Endometrial microvascular endothelial cells (primary cell): Measurements from ENCODE around the gene DMKN. TPM values are rescaled to one million over a fixed set of nuclear protein-coding genes. Genes with fewer than 3 reads are reported as not detected.

Experiments used
- in situ Hi-C: cut with HindIII; loops from 2 replicates; pipeline ENCODE4 v1.10.0; 2017; ENCODE audit warnings: low sequenced_read_pairs, low pct_unique_long_range_greater_than_20kb; ENCODE audit errors: inconsistent ontology term
- total RNA-seq: library from RNA; depleted of rRNA; stranded (reverse); fragments of >200 nt; gene quantifications from one replicate; pipeline ENCODE4 v1.2.3, GENCODE V29; 2015; ENCODE audit errors: inconsistent ontology term

The DMKN gene
- total RNA-seq, 1 donor from 2014 or later = not detected

DNA sequence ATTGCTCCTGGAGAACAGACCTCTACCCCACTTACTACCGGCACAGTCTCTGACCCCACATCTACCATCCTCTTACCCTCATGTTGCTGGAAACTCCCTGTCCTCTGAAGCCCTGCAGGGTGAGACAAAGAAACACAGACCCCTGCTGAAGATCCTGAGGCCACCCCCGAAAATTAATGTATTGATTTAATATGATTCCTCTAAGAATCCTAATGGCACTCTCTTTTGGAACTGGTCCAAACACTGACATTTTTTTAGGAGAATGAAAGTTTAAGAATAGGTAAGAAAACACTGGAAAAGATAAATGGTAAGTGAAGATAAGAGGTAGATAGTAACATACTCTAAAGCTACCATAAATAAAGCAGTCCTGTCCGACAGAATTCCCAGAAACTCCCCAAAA, 5.3 kb downstream of the DMKN start:
- in situ Hi-C loops = no loop called here

DNA sequence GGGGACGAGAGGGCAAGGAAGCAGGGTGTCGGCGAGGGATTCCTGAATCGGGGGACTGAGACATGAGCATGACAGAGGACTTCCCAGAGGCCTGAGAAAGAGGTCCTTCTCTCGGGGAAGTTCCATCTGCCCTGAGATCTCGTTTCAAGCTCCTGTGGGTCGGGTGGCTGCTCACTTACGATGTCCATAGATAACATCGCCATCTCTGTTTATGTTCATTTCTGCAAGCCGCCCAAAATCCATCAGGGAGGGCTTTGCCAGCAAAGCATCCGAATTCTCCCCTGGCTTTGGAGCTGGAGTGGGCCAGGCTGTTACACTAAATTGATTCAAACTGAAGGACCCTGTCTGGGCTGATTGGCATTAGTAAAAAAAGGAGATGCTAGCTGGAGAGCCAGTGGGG, 5.9 kb downstream of the DMKN start:
- in situ Hi-C loops = no loop called here

DNA sequence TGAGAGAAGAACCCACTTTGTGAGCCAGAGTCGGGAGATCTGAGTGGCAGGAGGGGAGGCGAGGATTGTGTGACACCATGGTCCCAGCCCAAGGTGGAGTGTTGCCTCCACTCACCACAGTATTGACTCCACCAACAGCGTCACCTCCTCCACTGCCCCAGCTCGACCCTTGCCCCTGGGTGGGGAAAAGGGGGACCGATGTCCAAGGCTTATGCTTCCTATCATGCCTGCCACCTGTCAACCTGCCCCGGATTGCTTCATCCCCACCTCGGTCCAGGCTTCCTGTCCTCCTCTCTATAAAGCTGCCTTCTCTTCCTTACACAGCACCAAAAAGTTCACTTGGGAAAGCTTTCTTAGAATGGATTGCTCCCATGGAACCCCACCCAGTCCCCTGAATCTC, 7.4 kb downstream of the DMKN start:
- in situ Hi-C loops = no loop called here

- in situ Hi-C loops = no loop called here
These were observed 10.7 kb downstream of the DMKN start for GRCh38 chr19:35502751-35503150.

DNA sequence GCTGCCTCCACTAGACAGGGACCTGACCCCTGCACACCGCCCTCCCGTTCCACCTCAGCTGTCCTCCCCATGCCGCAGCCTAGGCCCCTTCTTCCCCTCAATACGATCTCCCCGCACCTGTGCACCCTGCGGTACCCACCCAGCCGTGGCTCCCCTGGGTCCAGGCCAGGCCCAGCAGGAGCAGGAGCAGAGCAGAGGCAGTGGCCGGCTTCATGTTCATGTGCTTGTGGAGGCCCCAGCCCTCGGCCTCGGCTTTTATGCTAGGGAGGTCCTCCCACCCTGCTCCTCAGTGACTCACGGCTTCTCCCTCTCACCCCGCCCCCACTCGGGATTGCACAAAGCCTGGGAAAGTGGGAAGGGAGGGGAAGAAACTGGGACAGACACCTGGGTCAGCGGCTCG, 11.8 kb downstream of the DMKN start:
- in situ Hi-C loops = no loop called here

GRCh38 chr19:35500611-35501010, 12.8 kb downstream of the DMKN start:
- in situ Hi-C loops = no loop called here

GRCh38 chr19:35498984-35499527, 14.4 kb downstream of the DMKN start:
- in situ Hi-C loops = no loop called here

DNA sequence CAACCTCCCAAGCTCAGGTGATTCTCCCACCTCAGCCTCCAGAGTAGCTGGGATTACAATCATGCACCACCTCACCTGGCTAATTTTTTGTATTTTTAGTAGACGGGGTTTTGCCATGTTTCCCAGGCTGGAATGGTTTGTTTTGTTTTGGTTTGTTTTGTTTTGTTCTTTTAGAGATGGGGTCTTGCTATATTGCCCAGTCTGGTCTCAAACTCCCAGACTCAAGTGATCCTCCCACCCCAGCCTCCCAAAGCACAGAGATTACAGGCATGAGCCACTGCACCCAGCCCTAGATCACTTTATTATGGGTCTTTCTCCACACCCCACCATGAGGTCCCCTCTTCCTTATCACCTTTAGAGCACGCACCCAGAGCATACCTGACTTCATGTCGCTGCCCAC, 15.2 kb downstream of the DMKN start:
- in situ Hi-C loops = no loop called here

- in situ Hi-C loops = no loop called here
These were observed 16.0 kb downstream of the DMKN start for GRCh38 chr19:35497406-35497805.

DNA sequence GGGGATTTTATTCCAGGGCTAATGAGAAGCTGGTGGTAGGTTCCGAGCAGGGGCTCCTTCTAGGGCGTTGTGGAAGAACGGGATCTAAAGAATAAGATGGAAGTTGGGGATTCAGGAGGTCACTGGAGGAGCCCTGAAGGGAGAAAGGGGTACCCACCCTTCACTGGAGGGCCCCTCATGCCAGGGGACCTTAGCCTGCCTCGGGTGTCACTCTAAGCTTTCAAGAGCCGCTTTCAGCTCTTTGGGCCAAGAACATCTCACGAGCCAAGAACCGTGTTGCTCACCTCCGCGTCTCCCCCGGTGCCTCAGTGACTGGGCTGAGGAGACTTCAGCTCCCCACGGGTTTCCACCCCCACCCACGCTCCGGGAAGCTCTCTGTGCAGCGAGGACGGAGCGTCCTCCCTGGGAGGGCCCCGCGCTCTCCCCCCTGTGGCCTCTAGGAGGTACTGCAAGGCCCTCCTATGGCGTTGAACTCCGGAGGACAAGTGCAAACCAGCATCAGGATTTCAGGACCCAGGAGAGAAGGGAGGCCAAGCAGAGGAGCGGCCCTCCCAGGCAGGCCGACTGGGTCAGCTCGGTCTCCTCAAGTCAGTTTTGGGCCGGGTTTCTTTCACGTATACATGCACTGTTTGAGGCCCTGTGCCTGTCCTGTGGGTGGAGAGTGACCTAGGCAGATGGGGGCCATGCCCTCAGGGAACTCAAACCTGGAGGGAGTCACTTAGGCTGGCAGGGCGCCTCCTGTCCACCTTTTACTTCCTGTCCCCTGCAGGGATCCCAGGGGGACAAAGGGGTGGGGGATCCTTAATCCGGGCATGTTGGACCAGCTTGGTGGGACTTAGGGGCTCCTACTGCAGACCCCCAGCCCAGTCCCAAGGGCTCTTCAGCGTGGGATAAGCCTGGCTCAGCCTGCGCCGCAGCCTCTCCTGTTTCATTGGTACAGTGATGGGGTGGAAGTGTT, 18.1 kb downstream of the DMKN start:
- in situ Hi-C loops = no loop called here

GRCh38 chr19:35493971-35494370, 19.5 kb downstream of the DMKN start:
- in situ Hi-C loops = no loop called here

GRCh38 chr19:35491836-35492360, 21.6 kb downstream of the DMKN start:
- in situ Hi-C loops = no loop called here

GRCh38 chr19:35490364-35490763, 23.1 kb downstream of the DMKN start, which contains the start of gene KRTDAP:
Gene KRTDAP, minus strand, starts transcription at chr19:35490464. Its CDS starts 22 bp downstream, at chr19:35490442.
- in situ Hi-C loops = no loop called here

GRCh38 chr19:35488677-35489076, 24.8 kb downstream of the DMKN start:
- in situ Hi-C loops = no loop called here

GRCh38 chr19:35487656-35488182, 25.7 kb downstream of the DMKN start:
- in situ Hi-C loops = no loop called here

- in situ Hi-C loops = no loop called here
These were observed 27.2 kb downstream of the DMKN start for GRCh38 chr19:35486268-35486708.

- in situ Hi-C loops = no loop called here
These were observed 29.0 kb downstream of the DMKN start for GRCh38 chr19:35484252-35485036.

- in situ Hi-C loops = no loop called here
These were observed 30.4 kb downstream of the DMKN start for GRCh38 chr19:35483089-35483488.
